Body of pancreas (tissue), 4 donors: ENCODE measurements around the gene NFX1. TPM values are rescaled to one million over a fixed set of nuclear protein-coding genes. Genes with fewer than 3 reads are reported as not detected.

ENCODE experiments used
- ATAC-seq: fragments of 150-250 bp; one replicate; pipeline ENCODE4 v1.9.1; 2016
- DNase-seq, 4 donors: peaks; one replicate each; pipeline ENCODE4 v3.0.0-alpha.2; 2019
- H3K27ac ChIP-seq, 4 donors: fragments of 200-600 bp; sonication (generic); 1 replicate in 3 of 4; 2 replicates in 1 of 4; pipeline versions ENCODE4 v1.5.1 to v1.6.1; 2016 to 2019; ENCODE audit warnings: mild to moderate bottlenecking in 1 of 4, mixed read lengths in 1 of 4, moderate library complexity in 1 of 4
- H3K27me3 ChIP-seq, 2 donors: fragments of 200-600 bp; sonication (generic); one replicate each; pipeline ENCODE4 v1.6.0; 2016; ENCODE audit warnings: mild to moderate bottlenecking in 1 of 2
- H3K36me3 ChIP-seq, 2 donors: fragments of 200-600 bp; sonication (generic); replicated peaks in 1 of 2; 2 replicates each; pipeline ENCODE4 v1.5.1; 2016; ENCODE audit warnings: low read depth in 2 of 2; ENCODE audit not compliant: insufficient read depth in 1 of 2
- H3K4me1 ChIP-seq: fragments of 200-600 bp; sonication (generic); one replicate; pipeline ENCODE4 v1.6.0; 2016
- H3K4me3 ChIP-seq, 2 donors: fragments of 200-600 bp; sonication (generic); 1 replicate in 1 of 2; 2 replicates in 1 of 2; pipeline ENCODE4 v1.5.1; 2016 to 2019
- H3K9me3 ChIP-seq, 3 donors: fragments of 200-600 bp; sonication (generic); 1 replicate in 2 of 3; 2 replicates in 1 of 3; pipeline ENCODE4 v1.5.1; 2016
- CTCF ChIP-seq, 7 experiments: fragments of 450-650 bp in 4 of 7; fragments of 200-600 bp in 3 of 7; sonication (generic) in 3 of 7; IDR thresholded peaks; one replicate each; pipeline ENCODE4 v1.5.1; 2016 to 2019; ENCODE audit warnings: antibody characterized with exemption in 7 of 7
- POLR2A ChIP-seq, 3 donors: fragments of 450-650 bp; IDR thresholded peaks; one replicate each; pipeline ENCODE4 v1.6.1; 2016; ENCODE audit warnings: antibody characterized with exemption in 3 of 3, mild to moderate bottlenecking in 2 of 3
- WGBS, 2 donors: methylation state at CpG; one replicate each; pipeline ENCODE4 v1.1.5; 2017; 5-methylcytosine and 5-hydroxymethylcytosine counted together
- intact Hi-C: fragments of 100-400 bp; cut with DNase I; formaldehyde crosslinking; loops from one replicate; pipeline ENCODE4 v1.15.1; 2023
- total RNA-seq, 2 donors: library from RNA; depleted of rRNA; stranded (reverse); fragments of >200 nt; gene quantifications; one replicate each; pipeline ENCODE4 v1.1.0, GENCODE V29; 2016

Gene NFX1
- total RNA-seq, 2 donors from 2014 or later = 22.1 to 26.4 TPM

- Histone ChIP-seq H3K4me3 (no peak overlapping the region), H3K36me3 (peaks cover 18 to 45% of the 10 kb centered on the region in 2 donors), H3K9me3 (no peaks in the 10 kb centered on the region), H3K4me1 (no peaks in the 10 kb centered on the region), H3K27ac (no peak overlapping the region), H3K27me3 (no peaks in the 10 kb centered on the region)
- TF ChIP-seq CTCF (IDR thresholded peaks at IDR 0.05) (no peak), POLR2A (IDR thresholded peaks at IDR 0.05) (no peak)
- DNase-seq = no peak
- 84 to 89% methylated on average over 4 of the region's 4 CpGs for WGBS, 2 donors
- intact Hi-C loops = no loop called here
- ATAC-seq = no peak
Measured at GRCh38 chr9:33257276-33257675, 33.0 kb upstream of the NFX1 start.

GRCh38 chr9:33260372-33260771 lies 29.9 kb upstream of the NFX1 start:
- ATAC-seq (no peak), DNase-seq (no peak)
- H3K4me3 ChIP-seq = no peak overlapping the region
- H3K4me1 ChIP-seq = peaks cover 13% of the 10 kb centered on the region
- intact Hi-C loops = no loop called here
- no peaks in the 10 kb centered on the region for H3K27me3 ChIP-seq
- peaks cover 14 to 30% of the 10 kb centered on the region in 2 donors for H3K36me3 ChIP-seq
- H3K27ac ChIP-seq = no peak overlapping the region
- H3K9me3 ChIP-seq = no peaks in the 10 kb centered on the region
- TF ChIP-seq CTCF (IDR thresholded peaks at IDR 0.05) (no peak), POLR2A (IDR thresholded peaks at IDR 0.05) (no peak)
- WGBS, 2 donors = 75 to 78% methylated on average over 1 of the region's 1 CpG

- peaks cover 23% of the 10 kb centered on the region for H3K4me1 ChIP-seq
Measured at GRCh38 chr9:33263131-33264002, 26.9 kb upstream of the NFX1 start.

GRCh38 chr9:33264003-33264472 lies 26.3 kb upstream of the NFX1 start:
- H3K36me3 ChIP-seq = peaks cover 4 to 12% of the 10 kb centered on the region in 2 donors
- peaks cover 23% of the 10 kb centered on the region for H3K4me1 ChIP-seq
- 0 to 1% methylated on average over 23 to 36 of the region's 37 CpGs for WGBS, 2 donors
- H3K4me3 ChIP-seq = peak overlapping the region; percentile 79 to 89
- no peaks in the 10 kb centered on the region for H3K27me3 ChIP-seq
- intact Hi-C loops = no loop called here
- DNase-seq (peak in 3 of 4 donors; percentile 46 to 53 (median 52)), ATAC-seq (peak; percentile 9)
- no peaks in the 10 kb centered on the region for H3K9me3 ChIP-seq
- TF ChIP-seq CTCF (IDR thresholded peaks at IDR 0.05) = no peak
- TF ChIP-seq POLR2A (IDR thresholded peaks at IDR 0.05) = no peak
- peak overlapping the region; percentile 74 to 92 (median 89) for H3K27ac ChIP-seq

More at GRCh38 chr9:33263131-33264002, 26.9 kb upstream of the NFX1 start:
- Histone ChIP-seq H3K27me3 (no peaks in the 10 kb centered on the region), H3K27ac (peak overlapping the region in 3 of 4 donors; percentile 88 to 92 (median 90)), H3K4me3 (peak overlapping the region; percentile 79 to 89), H3K36me3 (peaks cover 8 to 9% of the 10 kb centered on the region in 2 donors), H3K9me3 (no peaks in the 10 kb centered on the region)
- ATAC-seq = no peak
- intact Hi-C loops = no loop called here
- DNase-seq = peak in 1 of 4 donors; percentile 24
- TF ChIP-seq CTCF (IDR thresholded peaks at IDR 0.05) (no peak), POLR2A (IDR thresholded peaks at IDR 0.05) (no peak)
- 7 to 17% methylated on average over 11 to 25 of the region's 25 CpGs for WGBS, 2 donors
